ENCODE data around the gene EIF6.
A peak's percentile ranks its signal among the peaks of the same experiment; 100 is the strongest.
"Not testable (repeated sequence)": the region's sequence is repeated elsewhere in the genome, so short reads cannot be mapped to it uniquely, and the experiment has no call there.

EIF6 gene

DNA sequence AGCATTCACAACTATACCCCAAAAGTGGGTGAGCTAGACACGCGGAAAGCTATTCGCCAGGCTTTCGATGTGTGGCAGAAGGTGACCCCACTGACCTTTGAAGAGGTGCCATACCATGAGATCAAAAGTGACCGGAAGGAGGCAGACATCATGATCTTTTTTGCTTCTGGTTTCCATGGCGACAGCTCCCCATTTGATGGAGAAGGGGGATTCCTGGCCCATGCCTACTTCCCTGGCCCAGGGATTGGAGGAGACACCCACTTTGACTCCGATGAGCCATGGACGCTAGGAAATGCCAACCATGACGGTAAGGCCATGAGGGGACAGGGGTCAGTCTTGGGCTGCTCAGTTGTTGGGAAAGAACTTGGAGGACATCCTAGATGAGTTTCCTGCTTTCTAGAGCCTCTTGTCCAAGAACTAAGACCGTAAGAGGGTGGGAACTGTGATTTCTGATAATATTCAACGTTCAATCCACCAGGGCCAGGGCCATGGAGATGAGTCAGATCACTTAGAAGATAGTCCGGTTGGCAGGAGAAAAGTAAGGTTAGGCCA, 30.0 kb downstream of the EIF6 start:
- no peak for DNase-seq

DNA sequence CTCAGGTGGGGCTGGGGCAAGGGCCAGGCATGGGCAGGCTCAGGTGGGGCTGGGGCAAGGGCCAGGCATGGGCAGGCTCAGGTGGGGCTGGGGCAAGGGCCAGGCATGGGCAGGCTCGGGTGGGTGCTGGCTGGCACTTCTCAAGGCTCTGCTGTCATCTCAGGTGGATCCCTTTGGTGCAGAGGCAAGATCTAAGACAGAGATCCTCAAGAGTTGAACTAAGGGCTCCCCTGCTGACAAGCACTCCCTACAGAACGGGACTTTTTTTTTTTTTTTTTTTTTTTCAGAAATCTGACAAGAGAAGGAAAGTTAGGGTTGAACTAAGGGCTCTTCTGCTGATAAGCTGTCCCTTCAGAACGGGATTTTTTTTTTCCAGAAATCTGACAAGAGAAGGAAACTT, 31.6 kb downstream of the EIF6 start:
- no peak for DNase-seq

DNA sequence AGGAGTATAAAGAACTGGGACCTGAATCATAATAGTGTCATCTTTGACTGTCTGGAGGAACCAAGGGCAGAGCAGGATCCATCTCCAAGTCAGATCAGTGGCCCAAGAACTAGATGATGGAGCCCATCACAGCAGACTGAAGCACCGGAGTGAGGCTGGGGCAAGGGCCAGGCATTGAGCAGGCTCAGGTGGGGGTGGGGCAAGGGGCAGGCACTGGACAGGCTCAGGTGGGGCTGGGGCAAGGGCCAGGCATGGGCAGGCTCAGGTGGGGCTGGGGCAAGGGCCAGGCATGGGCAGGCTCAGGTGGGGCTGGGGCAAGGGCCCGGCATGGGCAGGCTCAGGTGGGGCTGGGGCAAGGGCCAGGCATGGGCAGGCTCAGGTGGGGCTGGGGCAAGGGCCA, 32.0 kb downstream of the EIF6 start:
- not testable (repeated sequence) for DNase-seq

DNA sequence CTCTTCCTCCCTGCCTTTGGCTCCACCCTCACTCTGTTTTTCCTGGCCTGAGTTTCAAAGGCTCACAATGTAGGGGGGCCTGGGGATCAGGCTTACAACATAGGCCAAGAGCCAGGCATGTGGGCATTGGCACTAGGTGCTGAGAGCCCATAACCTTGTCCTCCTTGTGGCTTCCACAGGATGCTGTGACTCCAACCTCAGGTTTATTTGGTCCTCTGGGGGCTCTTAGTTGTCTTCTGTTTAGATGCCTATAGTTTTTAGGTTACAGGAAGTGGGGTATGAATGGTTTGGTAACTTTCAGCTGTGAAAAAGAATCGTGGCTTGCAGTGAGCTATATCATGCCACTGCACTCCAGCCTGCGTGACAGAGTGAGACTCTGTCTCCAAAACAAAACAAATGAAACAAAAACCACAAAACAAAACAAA, 32.5 kb downstream of the EIF6 start:
- DNase-seq: no peak

DNA sequence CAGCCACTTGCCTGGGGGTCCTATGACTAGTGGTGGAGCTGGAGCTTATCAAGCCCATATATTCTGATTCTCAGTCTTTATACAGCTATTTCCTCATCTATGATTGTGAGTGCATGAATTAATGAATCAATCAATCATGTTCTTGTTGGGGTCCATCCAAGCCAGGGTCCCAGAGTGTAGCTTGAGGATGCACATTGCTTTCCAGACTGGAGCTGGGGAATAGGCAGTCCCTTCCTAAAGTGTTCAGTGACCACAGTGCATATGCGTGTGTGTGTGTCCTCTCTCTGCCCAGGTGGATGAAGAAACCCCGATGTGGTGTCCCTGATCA, 33.0 kb downstream of the EIF6 start:
- no peak for DNase-seq

DNA sequence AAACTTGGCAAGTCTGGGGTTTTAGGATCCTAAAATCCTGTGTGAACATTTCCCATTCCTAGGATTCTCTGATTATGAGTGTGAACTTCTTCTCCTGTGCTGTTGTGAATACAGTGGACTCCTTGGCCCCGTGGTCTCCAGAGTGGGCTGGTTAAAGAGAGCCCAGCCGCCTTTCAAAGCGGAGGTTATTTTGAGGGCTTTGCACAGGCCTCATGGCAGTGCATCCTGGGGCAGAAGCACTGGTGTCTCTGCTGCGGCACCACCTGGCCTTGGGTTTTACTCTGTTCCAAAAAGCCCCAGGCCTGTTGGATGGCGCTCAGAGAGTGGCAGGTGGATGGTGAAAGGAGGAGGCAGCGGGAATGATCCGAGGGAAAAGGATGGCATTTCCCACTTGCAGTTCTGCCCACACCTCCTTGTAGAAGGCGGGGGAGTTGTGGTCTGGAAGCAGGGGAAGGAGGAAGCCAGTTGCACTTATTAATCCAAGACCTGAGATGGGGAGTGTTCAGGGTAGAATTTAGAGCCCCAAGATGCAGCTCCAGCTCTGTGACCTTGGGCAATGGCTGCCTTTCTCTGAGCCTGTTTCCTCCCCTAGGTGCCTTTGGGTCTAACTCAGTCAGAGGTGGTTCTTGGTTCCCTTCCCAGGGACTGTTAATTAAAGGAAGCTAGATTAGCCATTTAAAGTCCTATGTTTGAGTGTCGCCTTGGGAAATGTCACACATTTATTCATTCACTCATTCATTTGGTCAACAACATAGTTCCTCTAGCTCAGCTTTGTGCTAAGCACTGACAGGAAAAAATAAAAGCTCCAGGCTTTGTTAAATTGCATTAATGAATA, 35.7 kb downstream of the EIF6 start:
- no peak for DNase-seq

DNA sequence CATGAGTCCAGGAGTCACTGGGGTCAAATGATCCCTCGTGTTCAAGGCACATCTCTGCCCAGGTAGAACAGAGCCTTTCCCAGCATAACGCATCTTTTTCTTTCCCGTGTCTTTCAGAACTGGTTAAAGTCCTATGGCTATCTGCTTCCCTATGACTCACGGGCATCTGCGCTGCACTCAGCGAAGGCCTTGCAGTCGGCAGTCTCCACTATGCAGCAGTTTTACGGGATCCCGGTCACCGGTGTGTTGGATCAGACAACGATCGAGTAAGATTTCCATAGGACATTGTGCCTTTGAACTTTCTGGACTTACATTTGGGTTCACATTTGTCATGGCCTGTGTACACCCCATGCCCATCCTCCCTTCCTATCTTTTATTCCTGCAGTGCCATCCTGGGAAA, 37.8 kb downstream of the EIF6 start:
- no peak for DNase-seq

DNA sequence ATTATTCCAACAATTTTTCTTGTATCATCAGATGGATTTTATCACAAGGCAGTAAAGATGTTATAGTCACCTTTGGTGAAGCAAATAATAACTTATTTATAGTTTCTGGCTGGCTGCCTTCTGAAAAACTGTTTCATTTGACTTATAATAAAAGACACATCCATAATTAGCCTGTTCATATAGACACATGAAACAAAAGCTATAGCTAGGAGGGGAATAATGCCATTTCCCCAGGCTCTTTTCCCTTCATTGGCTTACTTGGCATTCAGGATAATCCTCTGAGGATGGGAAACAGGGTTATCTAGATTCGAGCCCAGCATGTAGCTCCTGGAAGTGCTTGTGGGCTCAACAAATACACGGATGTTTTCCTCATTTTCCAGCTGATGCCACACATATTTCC, 40.6 kb downstream of the EIF6 start:
- peak; percentile 56 for DNase-seq

DNA sequence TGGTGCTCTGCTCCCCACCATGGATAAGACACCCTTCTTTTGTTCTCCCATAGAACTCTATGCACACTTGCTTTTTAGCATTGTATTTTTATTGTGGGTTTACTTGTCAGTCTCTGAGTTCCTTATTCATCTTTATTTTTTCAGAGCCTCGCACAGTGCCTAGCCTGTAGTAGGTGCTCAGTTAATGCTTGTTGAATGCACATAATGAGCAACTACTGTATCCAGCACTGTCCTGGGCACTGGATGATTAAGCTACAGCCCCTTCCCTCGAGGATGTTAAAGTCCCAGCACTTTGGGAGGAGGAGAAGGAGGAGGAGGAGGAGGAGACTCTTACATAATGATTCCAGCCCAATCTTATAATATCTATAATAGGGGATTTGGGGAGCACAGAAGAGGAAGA, 41.3 kb downstream of the EIF6 start:
- no peak for DNase-seq

DNA sequence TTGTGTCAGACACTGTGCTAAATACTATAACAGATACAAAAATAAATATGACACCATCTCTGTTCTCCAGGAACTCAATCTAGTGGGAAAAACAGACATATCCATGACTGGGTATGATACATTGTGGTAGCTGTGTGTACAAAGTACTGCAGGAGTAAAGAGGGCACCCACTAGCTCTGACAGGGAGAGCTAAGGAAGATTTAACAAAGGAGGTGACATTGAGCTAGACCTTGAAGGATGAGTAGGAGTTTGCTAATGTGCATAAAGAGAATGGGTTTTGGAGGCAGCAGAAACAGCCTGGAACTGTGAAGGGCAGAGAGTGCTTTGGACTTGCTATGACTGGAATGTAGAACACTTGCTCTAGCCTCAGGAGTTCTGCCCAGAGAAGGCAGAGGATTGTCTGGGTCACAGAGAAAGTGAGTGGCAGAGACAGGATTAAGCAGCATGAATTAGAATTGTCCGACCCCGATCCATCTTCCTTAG, 43.7 kb downstream of the EIF6 start:
- peak; percentile 31 for DNase-seq

DNA sequence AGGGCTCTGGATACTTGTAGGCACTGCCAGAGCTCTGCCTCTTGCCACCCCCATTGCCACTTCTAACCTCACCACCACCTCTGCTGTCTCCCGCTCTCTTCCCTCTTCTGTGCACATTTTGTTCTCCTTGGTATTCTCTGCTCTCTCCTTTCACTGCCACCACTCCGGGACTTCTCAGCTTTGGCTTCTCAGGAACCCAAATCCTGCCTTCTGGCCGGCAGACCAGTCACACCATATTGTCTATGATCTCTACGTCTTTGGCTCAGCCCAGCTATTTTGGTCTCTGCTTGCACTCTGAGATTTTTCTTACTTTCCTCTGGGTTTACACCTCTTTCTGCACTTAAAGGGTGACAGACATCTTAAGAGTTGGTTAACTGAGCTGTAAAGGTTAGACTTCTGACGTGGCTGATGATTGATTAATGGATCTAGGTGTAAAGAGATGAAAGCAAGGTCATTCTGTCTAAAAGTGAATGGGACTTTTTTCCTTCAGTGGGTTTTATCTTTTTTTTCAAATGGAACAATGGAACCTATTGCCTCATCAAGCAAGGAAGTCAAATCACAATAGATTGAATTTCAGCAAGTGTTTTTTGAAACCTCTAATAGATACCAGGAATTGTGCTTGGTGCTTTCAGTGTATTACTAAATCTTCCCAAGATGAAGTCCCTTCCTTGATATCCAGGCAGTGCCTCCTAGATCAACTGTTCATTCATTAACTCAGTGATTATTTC, 44.3 kb downstream of the EIF6 start:
- no peak for DNase-seq

DNA sequence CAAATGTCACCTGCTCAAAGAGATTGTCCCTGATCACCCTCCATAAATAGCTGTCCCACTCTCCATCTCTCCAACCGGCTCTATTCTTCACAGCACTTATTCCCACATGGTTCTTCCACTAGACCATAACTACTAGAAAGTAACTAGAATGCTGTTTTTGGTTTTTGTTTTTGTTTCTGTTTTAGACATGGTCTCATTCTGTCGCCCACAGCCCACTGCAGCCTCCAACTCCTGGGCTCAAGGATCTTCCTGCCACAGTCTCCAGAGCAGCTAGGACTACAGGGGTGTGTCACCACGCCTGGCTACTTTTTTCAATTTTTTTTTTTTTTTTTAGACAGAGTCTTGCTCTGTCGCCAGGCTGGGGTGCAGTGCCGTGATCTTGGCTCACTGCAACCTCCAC, 45.8 kb downstream of the EIF6 start:
- DNase-seq: no peak

DNA sequence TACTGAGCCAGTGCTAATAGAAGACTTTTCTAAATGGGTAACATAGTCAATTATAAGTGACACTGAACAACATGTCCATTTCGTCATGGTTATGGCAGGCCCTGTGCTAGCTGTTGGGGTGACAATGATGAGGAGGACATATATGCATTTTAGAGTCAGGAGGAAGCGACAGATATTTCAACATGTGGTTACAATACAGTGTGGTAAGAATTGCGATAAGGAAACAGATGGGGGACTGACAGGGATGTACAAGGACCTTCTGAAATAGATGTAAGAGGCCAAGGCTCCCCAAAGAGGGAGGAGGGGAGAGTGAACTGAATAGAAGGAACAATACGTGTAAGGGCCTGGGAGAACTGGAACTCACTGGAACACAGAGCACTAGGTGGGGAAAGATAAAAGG, 46.4 kb downstream of the EIF6 start:
- no peak for DNase-seq

DNA sequence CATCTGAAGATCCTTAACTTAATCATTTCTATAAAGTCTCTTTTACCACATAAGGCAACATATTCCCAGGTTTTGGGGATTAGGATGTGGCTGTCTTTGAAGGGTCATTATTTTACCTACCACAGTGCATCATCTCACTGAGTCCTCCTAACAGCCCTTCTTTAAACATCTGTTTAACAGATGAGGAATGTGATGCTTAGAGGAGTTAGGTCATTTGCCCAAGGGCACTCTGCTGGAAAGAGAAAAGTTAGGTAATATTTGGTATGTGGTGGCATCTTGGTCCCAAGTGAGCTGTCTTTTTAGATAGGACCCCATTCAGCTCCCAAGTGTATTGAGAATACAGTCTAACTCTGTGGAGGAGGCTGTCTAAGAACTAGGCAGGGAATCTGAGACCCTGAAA, 47.1 kb downstream of the EIF6 start:
- DNase-seq: no peak

DNA sequence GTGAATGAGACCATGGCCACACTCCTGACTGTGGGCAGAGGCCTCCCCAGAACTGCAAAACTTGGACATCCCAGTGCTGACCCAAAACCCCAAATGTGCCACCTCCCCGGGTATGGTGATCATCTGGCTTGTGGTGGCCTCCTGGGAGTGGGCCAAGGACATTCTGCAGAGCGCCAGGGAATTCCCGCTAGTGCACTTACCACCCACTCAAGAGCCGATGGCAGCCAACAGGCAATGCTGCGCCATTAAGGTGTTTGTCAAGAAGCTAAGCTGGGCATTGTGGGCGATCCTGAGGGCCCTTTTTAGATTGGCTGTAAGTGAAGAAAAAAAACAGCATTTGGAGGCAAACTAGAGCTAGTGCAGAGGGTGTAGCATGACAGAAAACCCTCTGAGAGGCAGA, 48.7 kb downstream of the EIF6 start:
- DNase-seq: no peak

DNA sequence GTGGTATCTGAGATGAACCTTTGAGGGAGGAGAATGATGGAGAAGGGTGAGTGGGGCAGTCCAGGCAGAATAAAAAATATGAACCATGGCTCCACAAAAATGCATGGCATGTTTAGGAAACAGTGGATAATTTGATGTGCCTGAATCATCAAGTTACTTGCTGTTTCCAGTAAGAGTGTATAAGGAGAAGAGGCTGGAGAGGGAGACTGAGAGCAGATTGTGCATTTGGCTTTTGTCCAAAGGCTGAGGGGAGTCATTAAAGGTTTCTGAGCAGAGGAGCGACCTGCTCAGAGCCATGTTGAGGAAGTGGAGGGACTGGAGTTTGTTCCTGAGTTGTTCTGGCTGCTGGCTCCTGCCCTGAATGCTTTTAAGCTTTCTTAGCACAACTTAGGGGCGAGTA, 52.0 kb downstream of the EIF6 start:
- peak; percentile 84 for DNase-seq
